Aorta (tissue), 5 donors: ENCODE measurements around the gene HSD11B2. TPM values are rescaled to one million over a fixed set of nuclear protein-coding genes. Genes with fewer than 3 reads are reported as not detected.

Experiments used
- ATAC-seq: fragments of 200-7000 bp; cut with Tn5 transposase; one replicate; pipeline ENCODE4 v1.9.1; 2022; ENCODE audit warnings: moderate library complexity; ENCODE audit not compliant: low FRiP score
- DNase-seq, 2 donors: peaks; one replicate each; pipeline ENCODE4 v3.0.0-alpha.2; 2020
- H3K27ac ChIP-seq, 2 donors: one replicate each; pipeline ENCODE4 v1.5.1; 2013; ENCODE audit warnings: low read length in 2 of 2, mild to moderate bottlenecking in 2 of 2, moderate library complexity in 2 of 2, control low read depth in 1 of 2, inconsistent platforms in 1 of 2, low read depth in 1 of 2
- H3K27me3 ChIP-seq, 2 donors: one replicate each; pipeline ENCODE4 v1.6.1; 2013; ENCODE audit warnings: control low read depth in 1 of 2, low read length in 1 of 2, mild to moderate bottlenecking in 1 of 2, moderate library complexity in 1 of 2; ENCODE audit not compliant: insufficient read depth in 2 of 2, control insufficient read depth in 1 of 2
- H3K36me3 ChIP-seq, 2 donors: one replicate each; pipeline ENCODE4 v1.6.1; 2013; ENCODE audit warnings: control low read depth in 1 of 2, low read length in 1 of 2, mild to moderate bottlenecking in 1 of 2; ENCODE audit not compliant: insufficient read depth in 2 of 2, control insufficient read depth in 1 of 2
- H3K4me1 ChIP-seq, 2 donors: one replicate each; pipeline ENCODE4 v1.6.1; 2013; ENCODE audit warnings: low read length in 2 of 2, control low read depth in 1 of 2, mild to moderate bottlenecking in 1 of 2, moderate library complexity in 1 of 2; ENCODE audit not compliant: insufficient read depth in 2 of 2, control insufficient read depth in 1 of 2
- H3K4me3 ChIP-seq, 2 donors: one replicate each; pipeline ENCODE4 v1.5.1; 2013; ENCODE audit warnings: low read length in 2 of 2, control low read depth in 1 of 2, mild to moderate bottlenecking in 1 of 2
- H3K9me3 ChIP-seq: one replicate; pipeline ENCODE4 v1.6.1; 2013; ENCODE audit warnings: mild to moderate bottlenecking, low read length; ENCODE audit not compliant: control insufficient read depth
- WGBS, 2 donors: extraction: QIAGEN DNeasy Blood & Tissue Kit; methylation state at CpG; one replicate each; pipeline ENCODE4 v1.1.7; 2013; 5-methylcytosine and 5-hydroxymethylcytosine counted together
- intact Hi-C, 2 donors: fragments of 100-400 bp; cut with DNase I; formaldehyde crosslinking; loops; one replicate each; pipeline versions ENCODE4 v1.14.2 to v1.15.0; 2022
- long read RNA-seq, 2 donors: library from polyadenylated mRNA; unstranded; transcript quantifications; one replicate each; pipeline ENCODE4 v2.0.0, GENCODE V29; 2020 to 2021
- polyA plus RNA-seq, 2 donors: library from polyadenylated mRNA; stranded (reverse); fragments of 200-250 nt; gene quantifications; one replicate each; pipeline ENCODE4 v1.2.3, GENCODE V29; 2013
- total RNA-seq, 2 donors: library from RNA; stranded (reverse); fragmentation: NEBNext Ultra II Directional; extraction: Animal tissue kit (Norgen Biotek cat#: 25700); gene quantifications; one replicate each; pipeline ENCODE4 v1.2.1, GENCODE V29; 2021
- donor health status: healthy with polysubstance abuse.
- donor health status: Bipolar disorder and iron deficiency.
- donor health status: DM: no; HTN: no; CAD: no.
- donor health status: DM: no; HTN: no; CAD: no.
- donor health status: DM: yes; HTN: yes; CAD: no.

Gene HSD11B2
- total RNA-seq, result 1 to 10 TPM in 1 of 2 donors, not detected in 1; 1.1 TPM
- polyA plus RNA-seq, result 10 to 100 TPM in 1 of 2 donors, not detected in 1; 13.3 TPM
- long read RNA-seq, donor 1, result 0 reads
- long read RNA-seq, donor 2, partial matches to known transcripts, result 0 of 1 reads
- long read RNA-seq, donor 2, other reads (novel, unspliced or antisense), result 0 of 1 reads

DNA sequence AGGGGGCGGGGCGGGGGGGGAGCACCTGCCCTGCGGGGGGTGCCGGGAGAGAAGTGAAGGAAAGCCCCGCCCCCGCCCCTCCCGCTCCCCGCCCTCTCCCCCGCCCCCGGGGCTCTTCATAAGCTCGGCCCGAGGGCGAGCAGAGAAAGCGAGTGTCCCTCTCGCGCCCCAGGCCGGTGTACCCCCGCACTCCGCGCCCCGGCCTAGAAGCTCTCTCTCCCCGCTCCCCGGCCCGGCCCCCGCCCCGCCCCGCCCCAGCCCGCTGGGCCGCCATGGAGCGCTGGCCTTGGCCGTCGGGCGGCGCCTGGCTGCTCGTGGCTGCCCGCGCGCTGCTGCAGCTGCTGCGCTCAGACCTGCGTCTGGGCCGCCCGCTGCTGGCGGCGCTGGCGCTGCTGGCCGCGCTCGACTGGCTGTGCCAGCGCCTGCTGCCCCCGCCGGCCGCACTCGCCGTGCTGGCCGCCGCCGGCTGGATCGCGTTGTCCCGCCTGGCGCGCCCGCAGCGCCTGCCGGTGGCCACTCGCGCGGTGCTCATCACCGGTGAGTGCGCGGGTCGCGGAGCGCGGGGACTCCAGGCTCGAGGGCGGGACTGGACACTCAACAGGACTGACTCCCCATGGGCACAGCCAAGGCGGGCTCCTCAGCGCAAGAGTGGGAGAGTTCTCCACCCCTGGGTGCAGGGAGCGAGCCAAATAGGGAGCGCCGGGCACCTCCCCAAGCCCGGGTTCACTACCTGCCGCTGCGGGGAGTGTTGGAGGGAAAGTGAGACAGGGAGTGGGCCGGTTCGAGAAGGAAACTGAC is at the start of gene HSD11B2:
Gene HSD11B2 (plus strand): TSS at position 145 of the 798 bp plus-strand sequence. CDS start 128 bp downstream, at position 273.
- peak within 1 kb of the TSS in 1 of 2 donors; percentile 37 for H3K27ac ChIP-seq
- H3K36me3 ChIP-seq, result no peaks in the 10 kb centered on the region
- H3K9me3 ChIP-seq, result no peaks in the 10 kb centered on the region
- H3K4me3 ChIP-seq, result peak within 1 kb of the TSS; percentile 8 to 37
- DNase-seq (peak; percentile 63 to 80), ATAC-seq (peak; percentile 65)
- H3K4me1 ChIP-seq, result no peaks in the 10 kb centered on the region
- H3K27me3 ChIP-seq, result no peaks in the 10 kb centered on the region
- intact Hi-C loops, result no loop called here
- WGBS, 2 donors, result 1% methylated on average over 47 to 87 of the region's 87 CpGs

GRCh38 chr16:67383284-67383683 is 47.6 kb upstream of the HSD11B2 start:
- no peaks in the 10 kb centered on the region for H3K36me3 ChIP-seq
- no peaks in the 10 kb centered on the region for H3K4me1 ChIP-seq
- no peak for DNase-seq
- no peak for ATAC-seq
- 89 to 92% methylated on average over 3 of the region's 3 CpGs for WGBS, 2 donors
- H3K27ac ChIP-seq, result no peak overlapping the region
- intact Hi-C loops, result no loop called here
- no peaks in the 10 kb centered on the region for H3K27me3 ChIP-seq
- H3K4me3 ChIP-seq, result no peak overlapping the region
- H3K9me3 ChIP-seq, result no peaks in the 10 kb centered on the region

DNA sequence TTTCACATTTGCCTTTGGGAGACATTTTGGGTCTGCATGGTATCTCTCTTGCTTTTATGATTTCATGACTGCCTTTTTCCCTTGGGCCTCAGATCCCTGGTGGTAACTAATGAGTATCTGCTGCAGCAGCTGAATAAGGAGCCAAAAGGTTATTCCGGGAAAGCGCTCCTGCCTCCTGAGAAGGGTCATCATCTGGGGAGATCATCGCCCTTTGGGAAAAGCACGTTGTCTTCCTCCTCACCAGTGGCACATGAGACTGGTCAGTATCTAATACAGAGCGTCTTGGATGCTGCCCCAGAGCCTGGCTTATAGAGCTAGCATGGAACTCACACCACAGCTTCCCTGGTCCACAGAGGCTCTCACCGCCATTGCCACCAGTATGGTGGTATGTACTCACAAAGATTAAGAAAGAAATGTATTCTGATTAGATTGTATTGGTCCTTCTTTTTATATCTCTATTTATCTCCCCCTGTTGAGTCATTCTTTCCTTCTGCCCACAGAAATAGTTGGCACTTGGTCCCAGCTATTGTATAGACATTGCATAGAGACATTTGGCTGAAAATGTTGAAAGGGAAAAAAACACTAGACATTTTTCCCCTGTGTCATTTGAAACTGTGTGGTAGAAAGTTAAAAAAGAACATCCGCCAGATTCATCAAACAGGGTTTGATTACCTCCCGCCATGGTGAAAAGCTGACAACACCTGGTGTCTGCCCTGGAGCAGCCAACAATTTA is 46.0 kb upstream of the HSD11B2 start:
- 84 to 88% methylated on average over 8 of the region's 8 CpGs for WGBS, 2 donors
- ATAC-seq, result no peak
- intact Hi-C loops, result no loop called here
- DNase-seq, result no peak
- Histone ChIP-seq H3K4me1 (no peaks in the 10 kb centered on the region), H3K27me3 (no peaks in the 10 kb centered on the region), H3K9me3 (no peaks in the 10 kb centered on the region), H3K27ac (no peak overlapping the region), H3K36me3 (no peaks in the 10 kb centered on the region), H3K4me3 (no peak overlapping the region)

GRCh38 chr16:67386861-67387455 is 44.0 kb upstream of the HSD11B2 start:
- no peaks in the 10 kb centered on the region for H3K4me1 ChIP-seq
- ATAC-seq (no peak), DNase-seq (peak in 1 of 2 donors; percentile 61)
- H3K27ac ChIP-seq, result no peak overlapping the region
- WGBS, 2 donors, result 94 to 95% methylated on average over 5 of the region's 5 CpGs
- H3K36me3 ChIP-seq, result no peaks in the 10 kb centered on the region
- H3K4me3 ChIP-seq, result no peak overlapping the region
- intact Hi-C loops, result no loop called here
- no peaks in the 10 kb centered on the region for H3K27me3 ChIP-seq
- no peaks in the 10 kb centered on the region for H3K9me3 ChIP-seq

DNA sequence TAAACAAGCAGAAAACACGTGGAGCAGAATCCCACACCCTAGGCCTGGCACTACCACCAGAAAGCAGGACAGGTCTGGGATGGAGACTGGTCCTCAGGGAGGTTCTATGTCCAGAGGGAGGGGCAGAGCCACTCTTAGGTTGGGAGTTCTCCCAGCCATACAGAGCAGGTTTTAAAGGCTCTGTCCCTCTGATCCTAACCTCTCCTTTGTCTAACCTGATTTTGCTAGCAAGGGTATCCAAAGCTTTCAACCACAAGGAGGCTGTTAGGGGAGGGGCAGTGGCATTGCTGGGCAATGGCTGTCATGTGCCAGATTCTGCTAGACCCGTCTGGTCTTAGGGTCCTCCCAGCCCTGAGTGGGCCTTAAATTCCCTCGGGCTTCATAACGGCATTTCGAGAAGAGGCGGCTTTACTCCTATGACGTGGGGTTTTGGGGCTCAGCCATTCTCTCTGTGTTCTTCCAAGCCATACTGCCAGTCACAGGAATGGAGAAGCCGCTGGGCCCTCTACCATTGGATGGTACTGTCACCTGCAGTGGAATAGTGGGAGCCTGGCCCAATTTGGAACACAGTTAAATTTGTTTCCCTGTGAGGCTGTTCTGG is 43.3 kb upstream of the HSD11B2 start:
- intact Hi-C loops, result no loop called here
- H3K36me3 ChIP-seq, result no peaks in the 10 kb centered on the region
- H3K9me3 ChIP-seq, result no peaks in the 10 kb centered on the region
- H3K27me3 ChIP-seq, result no peaks in the 10 kb centered on the region
- WGBS, 2 donors, result 89 to 94% methylated on average over 8 of the region's 8 CpGs
- H3K4me3 ChIP-seq, result no peak overlapping the region
- no peak overlapping the region for H3K27ac ChIP-seq
- H3K4me1 ChIP-seq, result no peaks in the 10 kb centered on the region
- no peak for ATAC-seq
- peak in 1 of 2 donors; percentile 30 for DNase-seq

GRCh38 chr16:67388191-67388590 is 42.7 kb upstream of the HSD11B2 start:
- WGBS, 2 donors, result 94% methylated on average over 8 of the region's 8 CpGs
- ATAC-seq (no peak), DNase-seq (peak in 1 of 2 donors; percentile 45)
- intact Hi-C loops, result no loop called here
- Histone ChIP-seq H3K4me1 (no peaks in the 10 kb centered on the region), H3K27me3 (no peaks in the 10 kb centered on the region), H3K27ac (no peak overlapping the region), H3K36me3 (no peaks in the 10 kb centered on the region), H3K9me3 (no peaks in the 10 kb centered on the region), H3K4me3 (no peak overlapping the region)

DNA sequence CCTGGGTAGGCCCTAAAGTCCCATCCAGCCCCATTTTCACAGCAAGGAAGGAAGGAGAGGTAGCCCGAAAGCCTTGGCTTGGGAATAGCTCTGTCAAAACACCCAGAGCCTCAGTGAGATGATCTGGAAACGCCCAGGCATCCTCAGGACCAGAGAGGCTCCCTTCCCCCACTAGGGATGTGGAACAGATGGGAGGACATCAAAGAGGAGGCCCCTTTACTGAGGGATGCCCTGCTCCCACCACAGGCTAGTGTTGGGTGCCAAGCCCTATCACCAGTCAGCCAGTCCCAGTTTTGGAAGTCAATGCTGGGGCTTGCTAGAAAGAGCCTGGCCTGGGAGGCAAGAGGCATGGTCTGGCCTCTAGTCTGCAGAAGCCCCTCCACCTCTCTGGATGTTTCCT is 42.3 kb upstream of the HSD11B2 start:
- WGBS, 2 donors, result 93 to 96% methylated on average over 2 of the region's 2 CpGs
- Histone ChIP-seq H3K36me3 (no peaks in the 10 kb centered on the region), H3K4me1 (no peaks in the 10 kb centered on the region), H3K27me3 (no peaks in the 10 kb centered on the region), H3K27ac (no peak overlapping the region), H3K9me3 (no peaks in the 10 kb centered on the region), H3K4me3 (no peak overlapping the region)
- intact Hi-C loops, result no loop called here
- DNase-seq, result peak in 1 of 2 donors; percentile 9
- ATAC-seq, result no peak
